Measurements from ENCODE around the gene MS4A14.

Gene MS4A14

DNA sequence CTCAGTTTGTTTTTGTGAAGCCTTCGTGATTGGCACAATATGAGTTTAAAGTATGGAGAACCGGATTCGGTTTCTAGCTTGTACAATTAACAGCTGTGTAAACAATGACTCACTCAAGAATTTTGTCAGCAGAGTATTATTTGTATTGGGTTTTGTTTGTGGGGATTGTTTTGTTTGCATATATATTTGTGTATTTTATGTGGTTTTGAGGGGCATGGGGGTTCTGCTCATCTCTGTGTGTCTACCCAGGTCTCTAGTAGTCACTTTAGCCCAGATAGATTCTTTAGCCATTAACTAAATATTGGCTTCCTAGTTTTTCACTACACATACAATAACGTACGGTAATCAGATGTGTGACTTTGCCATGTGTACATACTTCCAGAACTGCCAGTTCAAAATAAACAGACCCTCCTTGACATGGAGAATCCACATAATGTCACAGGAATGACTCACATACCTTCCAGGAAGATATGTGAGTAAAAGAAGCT lies 25.4 kb upstream of the MS4A14 start:
- no peak for DNase-seq (ENCODE audit: low spot score in 2 of 2)
- Mint-ChIP-seq H3K27ac (ENCODE audit: low read depth) (no peak overlapping the region), H3K4me1 (no peaks in the 10 kb centered on the region), H3K36me3 (ENCODE audit: insufficient read depth) (peaks cover 2% of the 10 kb centered on the region), H3K27me3 (peaks cover 66% of the 10 kb centered on the region), H3K4me3 (no peak overlapping the region), H3K9me3 (no peaks in the 10 kb centered on the region)
- no peak for ATAC-seq (replicated peaks; ENCODE audit: extremely low read depth, poor library complexity, severe bottlenecking)

DNA sequence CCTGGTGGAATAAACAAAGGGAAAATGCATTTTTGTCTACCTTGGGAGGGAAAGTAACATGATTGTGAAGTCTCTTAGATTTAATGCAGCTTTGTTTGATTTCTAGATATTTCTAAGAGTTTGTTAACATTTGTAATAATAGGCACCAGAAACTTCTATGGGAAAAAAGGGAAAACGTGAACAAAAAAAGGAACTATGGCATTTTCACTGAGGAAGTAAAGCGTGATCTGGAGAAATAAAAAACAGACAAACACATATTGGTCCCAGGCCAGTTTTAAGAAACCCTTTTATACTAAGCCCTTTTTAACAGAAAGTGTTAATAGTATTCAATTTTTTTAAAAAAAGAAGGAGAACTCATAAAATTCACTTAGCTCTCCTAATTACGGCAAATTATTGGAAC lies 24.9 kb upstream of the MS4A14 start:
- peaks cover 2% of the 10 kb centered on the region for H3K36me3 Mint-ChIP-seq (ENCODE audit: insufficient read depth)

DNA sequence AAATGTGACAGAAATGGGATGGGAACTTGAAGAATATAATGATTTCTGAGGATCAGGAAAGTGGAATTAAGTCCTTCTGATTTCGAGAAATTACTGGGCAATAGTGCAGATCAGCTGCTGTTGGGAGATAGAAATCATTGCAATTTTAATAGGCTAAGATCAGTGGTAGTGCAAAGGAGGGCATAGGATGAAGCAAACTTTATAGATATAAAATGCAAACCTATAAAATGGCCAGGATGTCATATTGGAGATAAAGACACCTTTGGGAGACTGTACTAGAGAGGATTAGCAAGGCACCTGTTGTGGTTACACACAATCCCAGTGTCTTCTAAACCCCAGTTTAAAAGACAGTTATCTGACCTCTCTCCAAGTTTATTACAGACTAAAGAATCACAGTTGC lies 24.4 kb upstream of the MS4A14 start:
- Mint-ChIP-seq H3K27me3 (peaks cover 66% of the 10 kb centered on the region), H3K4me1 (no peaks in the 10 kb centered on the region), H3K27ac (ENCODE audit: low read depth) (no peak overlapping the region)

More for the DNA sequence above, 24.9 kb upstream of the MS4A14 start:
- DNase-seq (ENCODE audit: low spot score in 2 of 2): no peak
- Mint-ChIP-seq H3K9me3 (no peaks in the 10 kb centered on the region), H3K27me3 (peaks cover 66% of the 10 kb centered on the region), H3K4me3 (no peak overlapping the region), H3K4me1 (no peaks in the 10 kb centered on the region), H3K27ac (ENCODE audit: low read depth) (no peak overlapping the region)
- no peak for ATAC-seq (replicated peaks; ENCODE audit: extremely low read depth, poor library complexity, severe bottlenecking)

DNA sequence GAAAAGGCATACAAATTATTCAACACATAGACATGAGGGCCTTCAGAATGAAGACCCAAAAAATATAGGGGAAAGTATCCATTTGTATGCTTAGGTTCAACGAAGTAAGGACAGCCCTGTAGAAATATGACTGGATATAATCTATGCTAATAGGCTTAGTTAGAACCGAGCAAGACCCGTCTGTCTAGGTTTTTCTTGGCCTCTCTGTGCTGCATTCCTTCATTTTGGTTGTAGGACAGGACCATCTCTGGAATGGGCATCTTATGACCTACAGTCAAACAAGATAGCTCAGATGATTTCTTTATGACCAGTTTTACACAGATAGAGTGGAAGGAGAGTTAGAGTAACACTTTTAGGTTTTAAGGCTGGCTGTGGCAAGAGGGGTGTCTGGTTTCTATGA lies 23.5 kb upstream of the MS4A14 start:
- H3K27ac Mint-ChIP-seq (ENCODE audit: low read depth): no peak overlapping the region
- peaks cover 2% of the 10 kb centered on the region for H3K36me3 Mint-ChIP-seq (ENCODE audit: insufficient read depth)
- H3K4me1 Mint-ChIP-seq: no peaks in the 10 kb centered on the region
- no peak for DNase-seq (ENCODE audit: low spot score in 2 of 2)
- H3K9me3 Mint-ChIP-seq: no peaks in the 10 kb centered on the region
- no peak overlapping the region for H3K4me3 Mint-ChIP-seq
- H3K27me3 Mint-ChIP-seq: peaks cover 62% of the 10 kb centered on the region
- no peak for ATAC-seq (replicated peaks; ENCODE audit: extremely low read depth, poor library complexity, severe bottlenecking)

More for the DNA sequence above, 24.4 kb upstream of the MS4A14 start:
- ATAC-seq (replicated peaks; ENCODE audit: extremely low read depth, poor library complexity, severe bottlenecking) (no peak), DNase-seq (ENCODE audit: low spot score in 2 of 2) (no peak)
- H3K9me3 Mint-ChIP-seq: no peaks in the 10 kb centered on the region
- peaks cover 2% of the 10 kb centered on the region for H3K36me3 Mint-ChIP-seq (ENCODE audit: insufficient read depth)
- H3K4me3 Mint-ChIP-seq: no peak overlapping the region

DNA sequence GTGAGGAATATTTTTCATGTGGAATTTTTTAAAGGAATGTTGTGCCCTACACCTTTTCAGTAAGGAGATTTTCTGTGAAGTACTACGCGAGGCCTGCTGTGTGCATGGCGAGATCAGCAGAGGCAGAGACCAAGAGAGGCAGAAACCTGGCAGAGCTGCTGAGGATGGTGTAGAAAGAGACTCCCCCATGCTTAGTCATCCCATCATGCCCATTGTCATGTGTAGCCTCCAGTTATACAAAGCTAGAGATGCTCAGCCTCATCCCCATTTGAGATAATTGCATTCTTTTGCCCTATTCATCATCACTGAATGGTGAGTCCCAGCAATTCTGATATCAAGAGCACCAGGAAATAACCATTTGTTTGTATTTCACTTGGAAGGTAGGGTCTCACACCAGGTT lies 20.9 kb upstream of the MS4A14 start:
- no peak for ATAC-seq (replicated peaks; ENCODE audit: extremely low read depth, poor library complexity, severe bottlenecking)
- peaks cover 2% of the 10 kb centered on the region for H3K36me3 Mint-ChIP-seq (ENCODE audit: insufficient read depth)
- no peaks in the 10 kb centered on the region for H3K9me3 Mint-ChIP-seq
- no peak overlapping the region for H3K27ac Mint-ChIP-seq (ENCODE audit: low read depth)
- H3K4me3 Mint-ChIP-seq: no peak overlapping the region
- H3K27me3 Mint-ChIP-seq: peaks cover 64% of the 10 kb centered on the region
- peaks cover 7% of the 10 kb centered on the region for H3K4me1 Mint-ChIP-seq
- no peak for DNase-seq (ENCODE audit: low spot score in 2 of 2)

DNA sequence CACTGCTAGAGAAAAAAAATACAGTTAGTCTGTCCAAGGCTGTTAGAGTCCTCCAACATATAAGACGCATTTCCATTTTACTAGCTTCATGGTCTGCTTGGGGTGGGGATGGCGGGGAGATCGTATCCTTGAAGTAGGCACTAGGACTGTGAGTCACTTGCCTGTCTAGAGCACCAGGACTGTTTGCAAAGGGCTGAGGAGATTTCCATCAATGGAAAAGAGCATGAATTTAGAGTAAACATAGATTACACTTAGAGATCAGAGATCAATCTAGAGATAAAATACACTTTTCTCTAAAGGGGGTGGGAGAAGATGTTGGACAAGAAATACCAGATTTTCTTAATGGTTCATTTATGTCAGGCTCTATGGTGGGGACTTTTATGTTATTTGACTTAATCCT lies 19.7 kb upstream of the MS4A14 start:
- ATAC-seq (replicated peaks; ENCODE audit: extremely low read depth, poor library complexity, severe bottlenecking): no peak
- DNase-seq (ENCODE audit: low spot score in 2 of 2): no peak
- H3K27me3 Mint-ChIP-seq: peaks cover 59% of the 10 kb centered on the region
- no peak overlapping the region for H3K4me3 Mint-ChIP-seq
- H3K36me3 Mint-ChIP-seq (ENCODE audit: insufficient read depth): peaks cover 1% of the 10 kb centered on the region
- peaks cover 7% of the 10 kb centered on the region for H3K4me1 Mint-ChIP-seq
- no peak overlapping the region for H3K27ac Mint-ChIP-seq (ENCODE audit: low read depth)
- no peaks in the 10 kb centered on the region for H3K9me3 Mint-ChIP-seq

DNA sequence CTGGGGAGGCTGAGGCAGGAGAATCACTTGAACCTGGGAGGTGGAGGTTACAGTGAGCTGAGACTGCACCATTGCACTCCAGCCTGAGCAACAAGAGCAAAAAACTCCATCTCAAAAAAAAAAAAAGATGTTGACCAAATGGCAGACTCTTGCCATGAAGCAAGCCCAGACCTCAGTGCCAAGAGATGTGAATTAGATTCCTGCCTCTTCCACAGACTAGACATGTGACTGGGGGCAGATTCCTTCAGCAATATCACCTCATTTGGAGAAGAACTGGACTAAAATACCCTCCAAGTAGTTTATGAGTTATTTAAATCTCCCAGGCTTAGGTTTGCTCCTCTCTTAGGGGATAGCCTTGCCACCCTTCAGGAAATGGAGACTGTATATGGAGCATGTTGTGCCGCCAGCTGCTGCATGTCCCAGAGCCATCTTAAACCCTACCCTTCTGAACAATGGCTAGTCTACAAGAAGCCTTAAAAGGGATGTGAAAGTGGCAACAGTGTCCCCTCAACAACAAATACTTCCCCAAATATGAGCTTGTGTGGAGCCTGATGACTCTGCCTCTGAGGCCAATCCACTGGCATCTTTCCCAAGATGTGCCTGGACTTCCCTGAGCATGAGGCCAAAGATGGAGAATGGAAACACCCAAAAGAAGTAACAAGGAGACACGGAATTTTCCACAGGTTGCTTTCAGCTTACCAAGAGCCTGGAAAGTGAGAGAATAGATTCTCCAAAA lies 18.7 kb upstream of the MS4A14 start:
- ATAC-seq (replicated peaks; ENCODE audit: extremely low read depth, poor library complexity, severe bottlenecking): peak; percentile 43
- peaks cover 7% of the 10 kb centered on the region for H3K4me1 Mint-ChIP-seq
- H3K27ac Mint-ChIP-seq (ENCODE audit: low read depth): no peak overlapping the region

DNA sequence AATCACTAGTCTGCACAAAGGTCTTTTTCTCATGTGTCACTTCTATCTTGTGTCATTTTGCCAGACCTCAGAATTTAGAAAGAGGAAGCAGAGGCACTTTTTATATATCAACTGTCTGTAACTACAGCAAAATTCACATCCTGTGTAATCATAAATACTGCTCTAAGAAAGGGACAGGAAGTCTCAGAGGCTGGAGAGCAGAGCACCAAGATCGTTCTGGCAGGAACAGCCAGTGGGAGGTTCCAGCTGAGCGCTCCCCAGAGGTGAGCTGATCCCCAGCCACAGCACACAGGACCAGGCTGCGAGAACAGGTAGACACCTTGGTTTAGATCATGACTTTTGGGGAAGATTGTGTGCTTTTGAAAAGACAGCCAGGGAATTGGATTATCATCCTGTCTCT lies 17.9 kb upstream of the MS4A14 start, which contains the start of gene MS4A7:
Gene MS4A7, plus strand, starts transcription at position 179 of the 400 bp plus-strand sequence. CDS start 4,610 bp downstream, outside the sequence.
- peak; percentile 62 for ATAC-seq (replicated peaks; ENCODE audit: extremely low read depth, poor library complexity, severe bottlenecking)

More for the DNA sequence above, 18.7 kb upstream of the MS4A14 start:
- Mint-ChIP-seq H3K9me3 (no peaks in the 10 kb centered on the region), H3K36me3 (ENCODE audit: insufficient read depth) (no peaks in the 10 kb centered on the region), H3K27me3 (peaks cover 49% of the 10 kb centered on the region), H3K4me3 (no peak overlapping the region)
- no peak for DNase-seq (ENCODE audit: low spot score in 2 of 2)

DNA sequence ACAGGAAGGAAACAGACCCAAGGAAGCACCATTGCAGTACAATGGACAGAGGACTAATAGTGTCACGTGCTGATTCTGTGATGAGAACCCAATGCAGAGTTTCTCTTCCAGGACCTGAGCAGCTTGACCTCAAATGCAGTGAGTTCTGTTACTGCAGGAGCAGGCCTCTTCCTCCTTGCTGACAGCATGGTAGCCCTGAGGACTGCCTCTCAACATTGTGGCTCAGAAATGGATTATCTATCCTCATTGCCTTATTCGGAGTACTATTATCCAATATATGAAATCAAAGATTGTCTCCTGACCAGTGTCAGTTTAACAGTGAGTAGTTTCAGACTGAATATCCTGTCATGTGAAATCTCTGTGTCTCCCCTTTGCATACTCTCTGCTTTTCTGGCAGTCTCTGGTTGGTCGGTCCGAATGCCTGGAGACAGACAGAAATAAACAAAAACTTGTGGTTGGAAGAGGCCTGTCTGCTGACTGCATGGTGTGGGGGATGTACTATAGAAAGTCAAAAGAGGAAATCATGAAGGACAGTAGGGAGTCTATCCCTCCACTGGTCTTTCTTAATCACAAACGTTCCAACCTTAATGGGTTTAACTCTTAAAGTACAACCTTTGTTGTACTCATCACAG lies 6.9 kb upstream of the MS4A14 start:
- H3K27ac Mint-ChIP-seq (ENCODE audit: low read depth): no peak overlapping the region
- ATAC-seq (replicated peaks; ENCODE audit: extremely low read depth, poor library complexity, severe bottlenecking): peak; percentile 36

More for the DNA sequence above, 17.9 kb upstream of the MS4A14 start, which contains the start of gene MS4A7:
- no peaks in the 10 kb centered on the region for H3K36me3 Mint-ChIP-seq (ENCODE audit: insufficient read depth)
- no peak for DNase-seq (ENCODE audit: low spot score in 2 of 2)
- peak within 1 kb of the TSS; percentile 23 for H3K27ac Mint-ChIP-seq (ENCODE audit: low read depth)
- H3K4me3 Mint-ChIP-seq: no peak within 1 kb of the TSS
- H3K27me3 Mint-ChIP-seq: peaks cover 48% of the 10 kb centered on the region
- no peaks in the 10 kb centered on the region for H3K9me3 Mint-ChIP-seq
- peaks cover 7% of the 10 kb centered on the region for H3K4me1 Mint-ChIP-seq

DNA sequence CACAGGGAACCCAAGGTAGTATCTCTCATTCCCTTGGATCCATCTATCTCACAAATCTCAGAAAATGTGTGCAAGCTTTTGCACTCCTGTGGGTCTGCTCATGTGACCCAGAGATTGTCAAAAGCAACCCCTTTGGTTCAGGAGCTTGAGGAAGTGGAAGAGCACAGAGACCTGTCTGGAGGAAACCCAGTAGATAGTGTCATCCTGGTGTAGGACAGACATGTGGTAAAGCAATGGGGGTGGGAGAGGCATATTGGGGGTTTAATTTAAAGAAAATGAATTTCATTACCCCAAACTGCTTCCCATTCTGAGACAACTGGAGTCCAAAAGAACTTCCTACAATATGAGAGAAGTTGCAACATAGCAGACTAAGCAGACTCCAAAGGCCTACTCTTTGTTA lies 5.8 kb upstream of the MS4A14 start:
- ATAC-seq (replicated peaks; ENCODE audit: extremely low read depth, poor library complexity, severe bottlenecking): no peak
- peaks cover 2% of the 10 kb centered on the region for H3K36me3 Mint-ChIP-seq (ENCODE audit: insufficient read depth)
- no peaks in the 10 kb centered on the region for H3K9me3 Mint-ChIP-seq
- DNase-seq (ENCODE audit: low spot score in 2 of 2): no peak
- H3K27me3 Mint-ChIP-seq: no peaks in the 10 kb centered on the region
- no peak overlapping the region for H3K27ac Mint-ChIP-seq (ENCODE audit: low read depth)
- H3K4me1 Mint-ChIP-seq: no peaks in the 10 kb centered on the region
- H3K4me3 Mint-ChIP-seq: no peak overlapping the region

More for the DNA sequence above, 6.9 kb upstream of the MS4A14 start:
- H3K36me3 Mint-ChIP-seq (ENCODE audit: insufficient read depth): no peaks in the 10 kb centered on the region
- no peaks in the 10 kb centered on the region for H3K27me3 Mint-ChIP-seq
- H3K9me3 Mint-ChIP-seq: no peaks in the 10 kb centered on the region
- DNase-seq (ENCODE audit: low spot score in 2 of 2): no peak
- no peak overlapping the region for H3K4me3 Mint-ChIP-seq
- no peaks in the 10 kb centered on the region for H3K4me1 Mint-ChIP-seq

DNA sequence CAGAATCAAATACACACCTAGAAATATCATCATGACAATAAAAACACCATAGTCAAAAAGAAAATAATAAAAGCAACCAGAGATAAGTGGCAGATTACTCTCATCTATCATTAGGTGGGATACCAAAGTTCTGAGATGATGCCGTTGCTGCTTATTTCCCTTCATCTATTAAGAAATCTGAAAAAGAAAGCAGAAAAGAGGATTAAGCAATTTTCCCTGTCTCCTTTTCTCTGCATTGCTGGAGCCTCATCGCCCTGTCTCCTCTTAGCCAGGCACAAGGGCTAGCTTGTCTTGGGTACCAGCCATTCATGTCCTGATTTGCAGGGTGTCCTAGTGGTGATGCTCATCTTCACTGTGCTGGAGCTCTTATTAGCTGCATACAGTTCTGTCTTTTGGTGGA lies 3.9 kb upstream of the MS4A14 start:
- no peak for ATAC-seq (replicated peaks; ENCODE audit: extremely low read depth, poor library complexity, severe bottlenecking)
- Mint-ChIP-seq H3K4me3 (no peak overlapping the region), H3K27me3 (peaks cover 12% of the 10 kb centered on the region), H3K36me3 (ENCODE audit: insufficient read depth) (peaks cover 2% of the 10 kb centered on the region), H3K27ac (ENCODE audit: low read depth) (no peak overlapping the region), H3K9me3 (no peaks in the 10 kb centered on the region), H3K4me1 (no peaks in the 10 kb centered on the region)
- DNase-seq (ENCODE audit: low spot score in 2 of 2): no peak

DNA sequence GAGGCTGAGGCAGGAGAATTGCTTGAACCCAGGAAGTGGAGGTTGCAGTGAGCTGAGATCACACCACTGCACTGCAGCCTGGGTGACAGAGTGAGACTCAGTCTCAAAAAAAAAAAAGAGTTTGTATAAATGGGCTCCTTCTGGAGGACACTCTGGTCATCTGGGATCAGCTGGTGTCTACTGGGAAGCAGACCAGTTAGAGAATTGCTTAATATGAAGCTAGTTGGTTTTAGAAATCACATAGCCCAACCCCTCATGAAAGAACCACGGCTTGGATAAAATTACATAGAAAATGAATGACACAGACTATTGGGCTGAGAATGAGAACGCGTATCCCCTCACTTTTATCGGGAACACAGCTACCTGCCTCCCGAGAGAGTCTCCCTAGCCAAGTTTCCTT lies 3.2 kb upstream of the MS4A14 start:
- H3K9me3 Mint-ChIP-seq: no peaks in the 10 kb centered on the region
- DNase-seq (ENCODE audit: low spot score in 2 of 2) (no peak), ATAC-seq (replicated peaks; ENCODE audit: extremely low read depth, poor library complexity, severe bottlenecking) (no peak)
- no peaks in the 10 kb centered on the region for H3K4me1 Mint-ChIP-seq
- peaks cover 18% of the 10 kb centered on the region for H3K27me3 Mint-ChIP-seq
- H3K27ac Mint-ChIP-seq (ENCODE audit: low read depth): no peak overlapping the region
- peaks cover 2% of the 10 kb centered on the region for H3K36me3 Mint-ChIP-seq (ENCODE audit: insufficient read depth)
- no peak overlapping the region for H3K4me3 Mint-ChIP-seq

Data from central memory CD8-positive, alpha-beta T cell (primary cell).